Astrocyte of the hippocampus (primary cell): ENCODE measurements around the gene SF3A1.
A peak's percentile ranks its signal among the peaks of the same experiment; 100 is the strongest.

Experiments
- DNase-seq: peaks from one replicate; pipeline ENCODE4 v3.0.0; 2011; ENCODE audit warnings: low read depth, low spot score

Gene SF3A1

DNA sequence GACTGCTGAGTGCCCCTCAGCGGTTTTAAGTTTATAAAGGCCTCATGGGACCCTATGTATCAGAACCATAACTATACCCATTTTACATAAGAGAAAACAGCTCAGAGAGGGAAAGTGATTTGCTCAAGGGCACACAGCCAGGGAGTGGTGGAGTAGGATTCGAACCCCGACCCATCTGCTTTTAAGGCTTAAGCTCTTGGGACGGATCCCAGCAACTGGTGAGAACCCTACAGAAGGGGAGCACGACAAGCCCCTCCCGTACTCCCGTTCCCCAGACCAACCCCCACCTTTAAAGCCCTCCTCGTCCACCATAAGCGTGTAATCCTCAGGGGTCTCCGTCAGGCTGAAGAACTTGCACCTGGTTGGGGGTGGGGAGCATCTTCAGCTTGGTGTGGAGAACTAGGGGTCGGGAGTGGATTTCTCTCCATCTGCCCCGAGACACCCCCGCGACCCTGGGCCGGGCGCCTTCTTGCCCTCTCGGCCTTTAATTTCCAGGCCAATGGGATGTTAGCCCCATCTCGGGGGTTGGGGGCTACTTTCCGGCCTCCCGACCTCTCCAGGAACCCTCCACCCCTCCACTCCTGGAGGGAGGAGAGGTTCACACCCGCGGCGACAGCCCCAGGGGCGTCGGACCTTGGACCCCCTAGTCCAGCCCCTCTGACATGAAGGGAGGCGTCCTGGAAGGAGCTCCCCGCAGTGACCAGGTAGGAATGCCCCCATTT lies 68.1 kb downstream of the SF3A1 start:
- DNase-seq: peak; percentile 17

DNA sequence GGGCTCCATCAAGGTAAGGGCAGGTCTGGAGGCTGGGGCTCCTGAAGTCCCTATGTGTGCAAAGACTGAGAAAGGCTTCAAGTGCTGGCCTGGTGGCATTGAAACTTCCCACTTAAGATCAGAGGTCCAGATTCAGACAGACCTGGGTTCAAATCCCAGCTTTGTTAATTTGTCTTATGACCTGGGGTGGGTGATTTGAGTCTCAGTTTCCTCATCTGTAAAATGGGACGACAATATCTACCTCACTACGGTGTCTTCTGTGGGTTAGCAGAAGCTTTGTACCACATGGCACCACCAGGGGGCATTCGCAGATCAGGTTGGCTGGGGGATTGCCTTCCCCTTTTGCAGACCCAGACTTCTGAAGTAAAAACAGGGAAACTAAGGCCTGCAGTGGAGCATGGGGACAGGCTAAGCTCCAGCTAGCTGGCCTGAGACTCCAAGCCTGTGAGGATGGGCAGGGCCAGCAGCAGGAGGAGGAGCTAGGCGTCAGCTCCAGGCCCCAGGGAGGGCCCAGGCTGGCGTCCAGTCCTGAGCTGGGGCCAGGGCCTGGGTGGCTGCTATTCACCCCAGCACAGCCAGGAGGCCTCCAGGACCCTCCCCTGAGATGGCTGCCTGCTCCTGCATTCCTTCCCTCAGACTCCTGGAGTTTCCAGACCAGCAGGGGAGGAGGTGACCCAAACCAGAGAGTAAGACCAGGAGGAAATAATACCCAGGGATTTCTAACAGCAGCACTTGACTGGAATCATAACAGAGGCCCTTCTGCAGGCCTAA lies 68.9 kb downstream of the SF3A1 start:
- peak; percentile 97 for DNase-seq

DNA sequence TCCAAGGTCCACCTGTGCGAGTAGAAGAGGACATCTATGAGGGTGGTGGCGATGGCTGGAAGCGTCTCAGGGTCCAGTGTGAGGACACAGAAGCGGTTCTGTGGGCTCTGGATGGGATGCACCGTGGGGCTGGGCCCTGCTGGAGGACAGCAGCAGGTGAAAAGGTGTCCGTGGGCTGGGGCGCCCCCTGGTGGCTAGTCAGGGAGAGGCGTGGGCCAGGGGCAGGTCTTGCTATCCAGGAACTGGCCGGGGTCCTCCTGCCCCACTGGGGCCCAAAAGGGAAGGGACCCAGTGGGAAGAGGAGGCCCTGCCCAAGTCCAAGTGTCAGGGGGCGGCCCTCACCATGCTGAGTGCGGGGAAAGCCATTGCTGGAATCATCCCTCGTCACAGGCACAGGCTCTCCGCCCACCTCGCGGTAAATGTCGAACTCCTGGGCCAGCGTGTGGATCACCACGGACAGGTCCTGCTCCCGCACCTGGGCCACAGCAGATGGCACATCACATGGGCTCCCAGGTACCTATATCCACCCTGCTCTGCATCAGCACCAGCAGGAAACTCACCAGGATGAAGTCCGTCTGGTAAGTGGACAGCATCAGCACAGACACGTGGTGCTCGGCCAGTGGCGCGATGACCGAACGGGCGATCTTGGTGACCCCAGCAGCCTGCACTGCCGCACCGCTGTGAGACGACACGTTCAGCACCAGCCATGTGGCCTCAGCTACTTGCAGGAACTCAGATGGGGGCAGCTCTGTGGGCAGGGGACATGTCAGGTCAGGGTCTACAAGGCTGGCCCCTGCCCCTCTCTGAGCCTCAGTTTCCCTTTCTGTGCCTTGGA lies 69.7 kb downstream of the SF3A1 start:
- peak; percentile 78 for DNase-seq

DNA sequence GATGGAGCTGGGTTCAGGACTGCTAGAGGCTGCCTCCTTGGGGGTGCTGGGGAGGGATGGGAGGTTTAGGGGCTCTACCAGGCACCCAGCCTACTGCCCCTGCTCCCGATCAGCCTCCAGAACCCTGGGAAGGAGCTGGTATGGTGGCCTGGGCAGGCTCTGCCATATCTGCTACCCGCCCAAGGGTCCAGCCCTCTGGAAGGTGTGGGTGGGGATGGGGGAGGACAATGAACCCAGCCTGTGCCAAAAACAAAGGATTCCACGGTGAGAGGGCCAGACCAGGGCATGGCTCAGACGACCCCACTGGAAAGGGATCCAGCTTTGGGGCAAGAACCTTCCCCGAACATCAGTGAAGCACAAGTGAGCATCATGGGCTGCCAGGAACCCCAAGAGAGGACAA lies 70.4 kb downstream of the SF3A1 start:
- DNase-seq: no peak

DNA sequence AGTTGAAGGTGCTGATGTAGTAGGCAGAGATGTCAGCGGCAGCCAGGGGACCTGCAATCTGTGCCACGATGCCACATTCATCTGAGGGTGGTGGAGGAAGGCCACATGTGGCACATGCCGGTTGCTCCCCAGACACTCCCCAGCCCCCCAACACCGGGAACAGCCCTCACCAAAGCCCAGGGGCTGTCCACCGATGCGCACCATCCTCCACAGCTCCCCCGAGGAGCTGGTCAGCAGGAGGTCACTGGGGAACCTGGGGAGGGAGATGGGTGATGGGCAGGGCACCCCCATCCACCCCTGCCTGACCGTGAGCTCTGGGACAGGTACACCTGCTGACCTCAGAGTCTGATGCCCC lies 70.9 kb downstream of the SF3A1 start:
- DNase-seq: no peak

DNA sequence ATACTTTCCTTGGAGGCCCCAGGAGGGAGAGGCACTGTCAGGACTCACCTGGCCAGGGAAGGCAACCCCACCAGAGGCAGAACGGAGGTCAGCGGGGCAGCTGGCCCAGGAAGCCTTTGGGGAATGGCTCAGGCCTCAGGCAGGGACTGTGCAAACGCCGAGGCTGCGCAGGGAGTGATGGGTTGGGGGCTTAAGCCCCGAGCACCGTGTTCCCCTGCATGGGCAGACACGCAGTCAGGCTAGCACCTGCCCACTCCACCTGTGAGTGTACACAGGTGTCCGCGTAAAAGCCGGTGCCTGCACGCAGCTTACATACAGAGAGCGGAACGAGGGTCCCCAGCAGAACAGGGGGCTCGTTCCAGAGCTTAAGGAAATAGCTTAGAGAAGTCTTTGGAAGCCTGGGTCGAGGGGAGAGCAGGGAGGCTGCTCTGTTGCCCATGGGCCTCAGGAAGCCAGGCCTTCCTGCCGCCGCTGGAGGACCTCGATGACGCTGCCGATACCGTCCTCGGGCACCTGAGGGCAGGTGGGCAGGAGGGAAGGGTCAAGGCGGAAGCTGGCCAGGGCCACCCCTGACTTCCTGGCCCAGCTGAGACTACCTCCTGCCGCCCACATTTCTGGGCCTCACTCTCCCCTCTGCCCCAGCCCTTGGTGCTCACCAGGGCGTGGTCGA lies 71.4 kb downstream of the SF3A1 start:
- DNase-seq: no peak

DNA sequence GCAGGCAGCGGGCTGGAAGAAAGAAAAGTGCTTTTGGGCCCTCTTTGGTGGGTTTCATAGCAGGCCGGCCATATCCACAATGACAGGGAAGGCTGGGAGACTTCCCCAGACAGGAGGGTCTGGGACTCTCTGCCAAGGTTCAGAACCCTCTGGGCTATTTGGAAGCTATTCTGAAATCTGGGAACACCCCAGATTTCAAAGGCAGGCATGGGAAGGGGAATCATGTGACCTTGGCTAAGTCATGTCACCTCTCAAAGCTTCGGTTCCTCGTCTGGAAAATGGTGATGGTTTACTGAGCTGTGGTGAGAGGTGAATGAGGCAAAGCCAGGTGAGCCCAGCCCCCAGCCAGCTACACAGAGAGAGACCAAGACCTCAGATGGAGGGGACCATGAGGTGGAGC lies 72.0 kb downstream of the SF3A1 start:
- DNase-seq: no peak

DNA sequence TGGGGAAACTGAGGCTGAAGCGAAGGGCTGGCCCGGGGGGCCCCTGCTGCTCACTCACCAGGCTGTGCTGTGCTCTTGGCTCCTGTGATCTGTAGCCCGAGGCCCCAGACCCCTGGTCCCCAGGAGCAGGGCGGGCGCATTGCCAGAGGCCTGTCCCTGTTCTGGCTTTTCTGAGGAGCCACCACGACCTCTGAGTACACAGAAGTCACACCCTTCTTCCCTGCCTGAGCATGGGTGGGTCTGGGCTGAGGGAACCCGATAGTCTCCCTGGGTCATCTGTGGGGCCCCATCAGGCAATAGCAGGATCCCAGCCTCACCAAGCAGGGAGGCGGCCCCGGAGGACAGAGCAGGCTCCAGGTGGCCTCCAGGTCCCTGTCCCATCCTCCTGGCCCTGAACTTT lies 72.5 kb downstream of the SF3A1 start:
- DNase-seq: no peak

DNA sequence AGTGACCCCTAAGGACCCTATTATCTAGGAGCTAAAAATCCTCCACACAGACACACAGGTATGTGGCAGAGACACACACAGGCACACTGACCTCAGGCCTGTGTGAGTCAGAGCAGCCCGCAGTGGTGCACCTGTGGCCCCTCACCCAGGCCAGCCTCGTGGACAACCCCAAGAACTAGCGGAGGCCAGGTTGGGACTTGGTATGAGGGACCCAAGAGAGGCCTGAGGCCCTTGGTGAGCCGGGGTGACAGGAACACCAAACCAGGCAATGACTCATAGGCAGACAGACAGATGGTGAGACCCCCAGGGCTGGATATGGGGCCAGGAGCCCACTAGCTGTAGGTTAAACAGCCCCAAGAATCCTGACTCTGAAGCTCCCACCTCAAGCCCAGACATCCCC lies 73.4 kb downstream of the SF3A1 start:
- no peak for DNase-seq

DNA sequence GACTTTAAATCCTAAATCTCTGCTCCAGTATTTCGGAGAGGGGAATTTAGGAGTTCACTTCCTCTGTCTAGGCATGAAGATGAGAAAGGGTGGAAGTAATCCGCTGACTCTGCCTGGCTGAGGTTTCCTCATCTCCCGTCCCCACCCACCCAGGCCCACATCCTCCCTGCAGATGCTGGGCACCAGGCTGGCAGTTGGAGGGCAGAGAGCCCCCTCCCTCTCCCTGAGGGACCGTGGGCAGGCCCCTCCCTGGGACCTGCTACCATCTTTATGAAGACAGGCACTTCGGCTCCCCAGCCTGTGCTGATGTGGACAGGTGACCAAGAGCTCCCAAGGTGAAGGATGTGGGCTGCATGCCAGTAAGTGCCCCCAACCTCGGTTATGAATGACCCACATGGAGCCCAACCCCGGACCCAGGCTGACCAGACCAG lies 74.1 kb downstream of the SF3A1 start:
- DNase-seq: no peak
